HG02970 (cell line): ENCODE results near the gene GNB5.
A peak's percentile ranks its signal among the peaks of the same experiment; 100 is the strongest.

Experiments
- ATAC-seq: cut with Tn5 transposase; IDR thresholded peaks from one replicate; pipeline ENCODE4 v1.9.1; 2021; ENCODE audit warnings: mild to moderate bottlenecking, moderate library complexity, moderate number of reproducible peaks; ENCODE audit not compliant: unreplicated experiment, low FRiP score

Gene GNB5

GRCh38 chr15:52208306-52208946 is 17.2 kb upstream of the GNB5 start:
- no peak for ATAC-seq

GRCh38 chr15:52207191-52207590 is 16.0 kb upstream of the GNB5 start:
- no peak for ATAC-seq

GRCh38 chr15:52206446-52206845 is 15.3 kb upstream of the GNB5 start:
- ATAC-seq = no peak

DNA sequence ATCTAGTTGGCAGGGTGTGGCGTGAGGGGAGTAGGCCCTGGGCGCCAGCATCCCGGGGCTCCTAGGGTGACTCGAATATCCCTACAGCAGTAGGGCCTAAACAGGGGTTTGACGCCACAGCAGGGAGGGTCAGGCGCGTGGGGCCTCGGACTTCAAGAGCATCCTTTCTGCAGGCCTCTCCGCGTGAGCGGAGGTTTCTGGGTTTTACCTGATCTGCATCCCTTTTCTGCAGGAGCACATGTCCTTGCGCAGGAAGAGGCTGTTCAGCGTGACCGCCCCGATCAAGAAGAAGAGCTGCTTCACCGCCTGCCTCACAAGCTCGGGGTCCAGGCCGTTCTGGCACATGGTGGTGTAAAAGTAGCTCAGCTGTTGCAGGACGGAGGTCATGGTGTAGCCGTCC is 13.5 kb upstream of the GNB5 start:
- ATAC-seq = no peak

GRCh38 chr15:52200831-52201365 is 9.7 kb upstream of the GNB5 start:
- no peak for ATAC-seq

DNA sequence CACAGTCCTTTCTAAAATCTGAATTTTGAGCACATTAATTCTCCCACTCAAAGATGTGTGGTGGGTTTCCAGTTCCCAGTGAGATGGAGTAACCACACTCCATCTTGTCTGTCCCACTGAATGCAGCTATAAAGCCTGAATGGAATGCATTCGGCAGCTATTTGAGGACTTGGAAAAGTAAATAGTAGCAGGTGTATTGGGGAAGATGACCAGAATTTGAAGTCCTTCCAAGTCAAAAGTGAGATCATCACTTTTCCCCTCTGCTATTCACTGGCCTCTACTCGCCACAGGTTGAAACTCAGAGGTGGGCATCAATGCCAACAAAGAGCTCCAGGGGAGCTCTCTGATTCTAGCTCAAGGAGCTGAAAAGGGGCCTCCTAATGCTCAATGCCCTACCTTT is 8.1 kb upstream of the GNB5 start:
- ATAC-seq = no peak

DNA sequence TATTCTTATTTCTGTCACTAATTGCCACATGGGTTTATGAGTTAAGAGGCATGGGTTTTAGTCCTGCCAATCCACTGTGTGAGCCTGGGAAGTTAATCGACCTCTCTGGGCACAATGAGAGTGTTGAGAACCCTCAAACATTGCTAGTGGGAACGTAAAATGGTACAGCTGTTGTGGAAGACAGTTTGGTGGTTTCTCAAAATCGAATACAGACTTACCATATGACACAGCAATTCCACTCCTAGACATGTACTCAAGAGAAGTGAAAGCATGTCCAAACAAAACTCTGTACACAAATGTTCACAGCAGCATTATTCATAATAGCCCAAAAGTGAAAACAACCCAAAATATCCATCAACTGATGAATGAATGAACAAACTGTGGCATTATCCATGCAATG is 5.7 kb upstream of the GNB5 start:
- no peak for ATAC-seq

DNA sequence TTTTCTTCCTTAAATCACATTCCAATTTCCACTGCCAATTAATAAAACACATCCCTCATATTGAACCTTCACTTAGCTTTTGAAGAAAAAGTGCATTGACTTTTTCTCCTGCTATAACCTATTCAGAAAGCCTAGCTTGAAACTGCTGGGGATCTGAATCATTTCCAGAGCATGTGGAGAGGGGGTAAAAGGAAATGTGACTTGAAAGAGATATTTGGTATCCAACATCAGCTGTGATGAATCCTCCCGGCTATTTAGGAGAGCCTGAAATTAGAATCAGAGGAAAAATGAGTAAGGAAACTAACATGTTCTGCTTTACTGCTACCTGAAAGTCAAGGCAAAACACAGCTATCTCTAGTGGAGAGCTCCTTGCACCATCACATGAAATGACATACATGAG is 2.6 kb upstream of the GNB5 start:
- ATAC-seq = no peak

GRCh38 chr15:52193321-52193720 is 2.1 kb upstream of the GNB5 start:
- ATAC-seq = no peak

- ATAC-seq = no peak
These were observed 4.3 kb downstream of the GNB5 start for GRCh38 chr15:52186651-52187486.

- no peak for ATAC-seq
These were observed 6.0 kb downstream of the GNB5 start for GRCh38 chr15:52185151-52185561.

GRCh38 chr15:52184721-52185120 is 6.5 kb downstream of the GNB5 start:
- ATAC-seq = no peak

- ATAC-seq = no peak
These were observed 7.5 kb downstream of the GNB5 start for GRCh38 chr15:52183562-52184173.

DNA sequence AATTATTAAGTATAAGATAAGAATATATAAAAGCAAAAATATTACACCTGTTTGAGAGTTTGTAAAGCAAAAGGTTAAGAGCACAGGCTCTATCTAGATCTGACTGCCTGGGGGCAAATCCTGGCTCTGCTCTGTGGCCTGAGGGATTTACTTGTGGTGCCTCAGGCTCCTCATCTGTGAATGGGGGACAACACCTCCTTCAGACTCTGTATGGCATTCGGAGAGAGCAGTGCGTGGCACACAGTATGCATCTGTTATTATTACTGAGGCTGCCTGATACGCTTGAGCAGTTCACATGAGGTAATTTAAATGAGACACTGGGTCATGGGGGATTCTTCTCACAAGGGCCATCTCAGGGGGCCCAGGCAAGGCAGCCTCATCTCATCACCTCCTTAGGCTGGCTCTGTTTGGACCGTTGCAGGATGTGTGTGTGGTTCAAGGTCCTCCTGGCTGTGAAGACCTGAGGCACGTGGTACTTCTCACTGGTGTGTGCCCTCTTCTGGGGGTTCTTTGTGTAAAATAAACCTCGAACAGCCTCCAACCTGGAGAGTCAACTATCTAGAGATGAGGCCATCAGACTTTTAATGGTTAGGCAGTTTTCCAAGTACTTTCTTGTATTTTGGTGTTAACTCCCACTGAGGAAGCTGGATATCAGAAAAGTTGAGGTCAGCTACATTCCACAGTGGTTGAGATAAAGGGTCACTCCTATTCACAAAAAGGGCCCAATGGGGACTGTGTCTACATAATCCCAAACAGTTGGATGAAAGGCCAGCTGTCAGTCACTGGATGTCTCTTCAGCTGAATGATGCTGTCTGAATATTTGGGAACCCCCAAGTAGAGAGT is 9.0 kb downstream of the GNB5 start:
- ATAC-seq = no peak

DNA sequence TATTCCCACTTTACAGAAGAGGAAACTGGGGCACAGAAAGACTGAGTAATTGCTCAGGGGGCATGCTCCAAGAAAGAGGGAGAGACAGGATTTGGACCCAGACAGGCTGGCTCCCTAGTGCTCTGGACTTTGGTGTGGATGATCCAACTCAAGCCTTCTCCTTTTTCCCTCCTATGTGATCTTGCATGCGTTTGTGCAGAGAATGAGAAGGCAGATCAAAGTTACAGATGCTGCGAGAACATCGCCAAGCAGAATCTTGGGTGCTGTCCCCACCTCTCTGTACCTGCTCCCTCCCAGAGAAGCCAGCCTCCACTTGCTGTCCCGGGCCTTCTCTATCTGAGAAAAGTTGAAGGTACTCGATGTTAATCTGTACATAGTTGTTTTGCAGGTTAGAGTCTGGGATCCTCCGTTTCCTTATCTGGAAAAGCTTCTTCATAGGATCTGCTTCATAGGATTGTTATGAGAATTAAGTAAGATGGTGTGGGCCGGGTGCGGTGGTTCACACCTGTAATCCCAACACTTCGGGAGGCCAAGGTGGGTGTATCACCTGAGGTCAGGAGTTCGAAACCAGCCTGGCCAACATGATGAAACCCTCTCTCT is 10.2 kb downstream of the GNB5 start:
- no peak for ATAC-seq

- peak; percentile 31 for ATAC-seq
These were observed 10.9 kb downstream of the GNB5 start for GRCh38 chr15:52180196-52180835.

DNA sequence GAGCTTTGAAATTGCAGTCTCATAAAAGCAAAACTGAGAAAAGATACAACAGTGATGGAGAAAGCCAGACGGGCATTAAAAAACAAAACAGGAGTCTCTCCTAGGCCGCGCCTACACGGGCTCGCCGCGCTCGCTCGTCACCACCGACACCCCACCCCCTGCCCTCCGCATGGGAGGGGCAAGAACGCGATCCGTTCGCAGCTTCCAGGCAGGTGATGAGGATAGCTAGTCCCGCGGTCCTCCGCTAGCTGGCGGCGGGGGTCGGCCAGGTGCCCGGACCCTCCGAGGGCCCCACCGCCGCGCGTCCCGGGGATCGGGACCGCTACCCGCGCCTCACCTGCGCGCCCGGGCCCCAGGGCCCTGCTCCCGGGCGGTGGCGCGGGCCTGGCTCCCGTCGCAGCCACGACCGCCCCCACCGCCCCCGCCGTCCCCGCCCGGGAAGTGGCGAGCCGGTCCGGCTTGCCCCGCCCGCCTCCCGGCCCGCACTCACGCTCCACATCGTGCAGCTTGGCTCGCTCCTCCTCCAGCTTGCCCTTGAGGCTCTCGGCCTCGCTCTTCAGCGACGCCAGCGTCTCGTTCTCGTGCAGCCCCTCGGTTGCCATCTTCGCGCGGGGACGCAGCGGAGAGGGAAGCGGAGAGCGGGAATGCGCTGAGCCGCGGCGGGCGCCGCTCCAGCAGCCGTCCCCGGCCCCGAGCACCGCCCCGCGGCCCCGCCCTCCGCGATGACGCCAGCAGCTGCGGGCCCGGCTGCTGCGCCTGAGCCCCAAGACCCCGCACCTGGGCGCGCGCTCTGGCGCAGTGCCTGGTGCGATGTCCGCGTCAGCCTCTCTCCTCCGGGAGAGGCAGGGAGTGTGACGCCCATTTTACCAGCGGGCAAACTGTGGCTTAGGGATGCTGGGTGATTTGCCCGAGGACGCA is 11.7 kb downstream of the GNB5 start:
- ATAC-seq = peak; percentile 75

GRCh38 chr15:52178765-52179164 is 12.4 kb downstream of the GNB5 start:
- ATAC-seq = no peak

DNA sequence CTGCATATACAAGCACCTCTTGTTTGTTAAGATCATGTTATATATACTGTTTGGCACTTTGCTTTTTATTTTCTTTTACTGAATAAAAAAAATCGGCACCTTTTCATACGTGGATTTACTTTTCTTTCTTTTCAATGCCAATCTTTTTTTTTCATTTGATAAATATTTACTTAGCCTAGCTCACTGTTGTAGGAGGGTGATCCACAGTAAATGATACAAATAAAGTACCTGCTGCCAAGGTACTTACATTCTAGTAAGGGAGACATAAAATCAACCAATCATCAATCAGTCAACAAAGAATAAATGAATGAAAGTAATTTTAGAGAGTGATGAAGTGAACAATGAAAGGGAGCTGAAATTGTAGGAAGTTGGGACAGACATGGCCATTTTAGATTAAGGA is 18.3 kb downstream of the GNB5 start:
- no peak for ATAC-seq
